Motor neuron (in vitro differentiated cells): ENCODE data around the gene VPS8. TPM values are rescaled to one million over a fixed set of nuclear protein-coding genes. Genes with fewer than 3 reads are reported as not detected.

Experiments
- ATAC-seq, 8 experiments: fragments of 200-7000 bp; cut with Tn5 transposase; replicated peaks in 6 of 8; 2 replicates each; pipeline ENCODE4 v1.8.0; 2021; ENCODE audit warnings: mild to moderate bottlenecking in 8 of 8, moderate library complexity in 8 of 8
- H3K27ac ChIP-seq, 2 donors: fragments of 250-450 bp; sonication (Bioruptor Pico); 2 replicates each; pipeline ENCODE4 v1.9.0; 2021; ENCODE audit warnings: antibody characterized with exemption in 2 of 2, mild to moderate bottlenecking in 2 of 2, moderate library complexity in 1 of 2
- H3K4me1 ChIP-seq, 2 donors: fragments of 250-450 bp; sonication (Bioruptor Pico); replicated peaks in 1 of 2; 2 replicates each; pipeline ENCODE4 v1.6.1; 2021; ENCODE audit warnings: antibody characterized with exemption in 2 of 2, mild to moderate bottlenecking in 2 of 2, moderate library complexity in 1 of 2
- H3K4me3 ChIP-seq, 5 donors: fragments of 250-450 bp; sonication (Bioruptor Pico); 2 replicates each; pipeline ENCODE4 v1.9.0; 2021; ENCODE audit warnings: antibody characterized with exemption in 5 of 5, mild to moderate bottlenecking in 5 of 5, moderate library complexity in 4 of 5
- WGBS, 10 experiments: fragments of 450-650 bp; shearing (Covaris generic); methylation state at CpG; one replicate each; pipeline ENCODE4 v1.0.0; 2022; 5-methylcytosine and 5-hydroxymethylcytosine counted together
- in situ Hi-C, 9 experiments: fragments of 400-800 bp; cut with MboI; loops; one replicate each; pipeline ENCODE4 v1.15.0; 2021; ENCODE audit warnings: low sequenced_read_pairs in 9 of 9, low pct_unique_long_range_greater_than_20kb in 2 of 9; ENCODE audit not compliant: unreplicated experiment in 9 of 9
- total RNA-seq, 8 experiments: library from RNA; unstranded; fragments of 300-600 nt; gene quantifications; 2 replicates each; pipeline versions ENCODE4 v1.2.3 to v1.2.4, GENCODE V29; 2022

Gene VPS8
- total RNA-seq, 8 experiments from 2014 or later: 32.0 to 86.0 (median 56.7) TPM

GRCh38 chr3:184773283-184774186, 38.4 kb upstream of the VPS8 start:
- peak in 7 of 8 experiments; percentile 17 to 73 (median 66) for ATAC-seq
- whole genome bisulfite sequencing, 10 experiments: 7 to 100% (median 39%) methylated on average over 1 to 28 of the region's 43 CpGs; no CpG with 5 or more reads in 3 of the 10 experiments
- Histone ChIP-seq H3K27ac (peak overlapping the region; percentile 81 to 89), H3K4me1 (peaks cover 40 to 63% of the 10 kb centered on the region in 2 donors), H3K4me3 (peak overlapping the region in 3 of 5 donors; percentile 2 to 10 (median 8))
- in situ Hi-C loops: loop anchor here in 1 of 9 experiments (25.0 kb wide), 1 partner anchor 411 kb away; the partner anchor contains the start of genes CLCN2 and POLR2H

- Histone ChIP-seq H3K4me1 (peaks cover 34 to 52% of the 10 kb centered on the region in 2 donors), H3K27ac (no peak overlapping the region), H3K4me3 (no peak overlapping the region)
- 73 to 100% (median 100%) methylated on average over 1 to 2 of the region's 2 CpGs; no CpG with 5 or more reads in 5 of the 10 experiments for WGBS, 10 experiments
- no peak for ATAC-seq
- in situ Hi-C loops: loop anchor here in 4 of 9 experiments (25.0 kb wide), 1 partner anchor 415 kb away; the partner anchor contains the start of genes CLCN2 (in 4 of the 4) and POLR2H (in 4 of the 4)
Observed at GRCh38 chr3:184776916-184777315, 35.0 kb upstream of the VPS8 start.

GRCh38 chr3:184777566-184778356, 34.2 kb upstream of the VPS8 start:
- peak; percentile 66 to 94 (median 80) for ATAC-seq
- in situ Hi-C loops: loop anchor here in 4 of 9 experiments (25.0 kb wide), 1 partner anchor 415 kb away; the partner anchor contains the start of genes CLCN2 (in 4 of the 4) and POLR2H (in 4 of the 4)
- no peak overlapping the region for H3K4me3 ChIP-seq
- H3K4me1 ChIP-seq: peaks cover 29 to 44% of the 10 kb centered on the region in 2 donors
- H3K27ac ChIP-seq: no peak overlapping the region
- 0 to 44% (median 0%) methylated on average over 1 to 8 of the region's 11 CpGs; no CpG with 5 or more reads in 1 of the 10 experiments for WGBS, 10 experiments

GRCh38 chr3:184778426-184779332, 33.3 kb upstream of the VPS8 start:
- in situ Hi-C loops: loop anchor here in 4 of 9 experiments (25.0 kb wide), 1 partner anchor 416 kb away; the partner anchor contains the start of genes CLCN2 (in 4 of the 4) and POLR2H (in 4 of the 4)
- Histone ChIP-seq H3K4me1 (peaks cover 20 to 34% of the 10 kb centered on the region in 2 donors), H3K27ac (no peak overlapping the region), H3K4me3 (no peak overlapping the region)
- WGBS, 10 experiments: 0 to 88% (median 50%) methylated on average over 1 to 10 of the region's 26 CpGs; no CpG with 5 or more reads in 2 of the 10 experiments
- peak in 6 of 8 experiments; percentile 6 to 26 (median 19) for ATAC-seq

GRCh38 chr3:184780981-184781515, 30.9 kb upstream of the VPS8 start:
- 40 to 94% (median 70%) methylated on average over 1 to 3 of the region's 6 CpGs; no CpG with 5 or more reads in 5 of the 10 experiments for WGBS, 10 experiments

GRCh38 chr3:184781801-184782200, 30.2 kb upstream of the VPS8 start:
- 17 to 93% (median 69%) methylated on average over 1 to 4 of the region's 4 CpGs; no CpG with 5 or more reads in 2 of the 10 experiments for WGBS, 10 experiments
- in situ Hi-C loops: loop anchor here in 4 of 9 experiments (25.0 kb wide), 1 partner anchor 420 kb away; the partner anchor contains the start of genes CLCN2 (in 4 of the 4) and POLR2H (in 4 of the 4)

More at GRCh38 chr3:184780981-184781515, 30.9 kb upstream of the VPS8 start:
- Histone ChIP-seq H3K4me3 (no peak overlapping the region), H3K27ac (no peak overlapping the region), H3K4me1 (peaks cover 30 to 48% of the 10 kb centered on the region in 2 donors)
- ATAC-seq: no peak
- in situ Hi-C loops: loop anchor here in 4 of 9 experiments (25.0 kb wide), 1 partner anchor 419 kb away; the partner anchor contains the start of genes CLCN2 (in 4 of the 4) and POLR2H (in 4 of the 4)

GRCh38 chr3:184783319-184783718, 28.6 kb upstream of the VPS8 start:
- WGBS, 10 experiments: 83 to 100% (median 95%) methylated on average over 1 to 7 of the region's 7 CpGs; no CpG with 5 or more reads in 3 of the 10 experiments
- no peak for ATAC-seq
- Histone ChIP-seq H3K27ac (no peak overlapping the region), H3K4me1 (peaks cover 26 to 38% of the 10 kb centered on the region in 2 donors), H3K4me3 (no peak overlapping the region)
- in situ Hi-C loops: loop anchor here in 4 of 9 experiments (25.0 kb wide), 1 partner anchor 421 kb away; the partner anchor contains the start of genes CLCN2 (in 4 of the 4) and POLR2H (in 4 of the 4)

More at GRCh38 chr3:184781801-184782200, 30.2 kb upstream of the VPS8 start:
- no peak overlapping the region for H3K4me3 ChIP-seq
- peaks cover 33 to 52% of the 10 kb centered on the region in 2 donors for H3K4me1 ChIP-seq
- ATAC-seq: no peak
- H3K27ac ChIP-seq: no peak overlapping the region

GRCh38 chr3:184784731-184785500, 27.1 kb upstream of the VPS8 start:
- peaks cover 24 to 32% of the 10 kb centered on the region in 2 donors for H3K4me1 ChIP-seq
- in situ Hi-C loops: loop anchor here in 4 of 9 experiments (25.0 kb wide), 1 partner anchor 423 kb away; the partner anchor contains the start of genes CLCN2 (in 4 of the 4) and POLR2H (in 4 of the 4)
- no peak overlapping the region for H3K4me3 ChIP-seq
- WGBS, 10 experiments: 47 to 93% (median 57%) methylated on average over 1 to 12 of the region's 13 CpGs
- H3K27ac ChIP-seq: no peak overlapping the region
- peak in 1 of 8 experiments; percentile 39 for ATAC-seq

GRCh38 chr3:184785890-184786279, 26.1 kb upstream of the VPS8 start:
- H3K4me1 ChIP-seq: peaks cover 18 to 27% of the 10 kb centered on the region in 2 donors
- WGBS, 10 experiments: 0 to 100% (median 69%) methylated on average over 1 to 11 of the region's 12 CpGs
- in situ Hi-C loops: loop anchor here in 4 of 9 experiments (25.0 kb wide), 1 partner anchor 424 kb away; the partner anchor contains the start of genes CLCN2 (in 4 of the 4) and POLR2H (in 4 of the 4)
- H3K27ac ChIP-seq: no peak overlapping the region
- no peak overlapping the region for H3K4me3 ChIP-seq
- ATAC-seq: peak in 7 of 8 experiments; percentile 18 to 69 (median 52)

- ATAC-seq: peak in 6 of 8 experiments; percentile 14 to 83 (median 42)
- Histone ChIP-seq H3K27ac (no peak overlapping the region), H3K4me3 (no peak overlapping the region), H3K4me1 (peaks cover 23 to 33% of the 10 kb centered on the region in 2 donors)
- 0 to 70% (median 37%) methylated on average over 1 to 7 of the region's 10 CpGs; no CpG with 5 or more reads in 2 of the 10 experiments for WGBS, 10 experiments
- in situ Hi-C loops: loop anchor here in 4 of 9 experiments (25.0 kb wide), 1 partner anchor 424 kb away; the partner anchor contains the start of genes CLCN2 (in 4 of the 4) and POLR2H (in 4 of the 4)
Observed at GRCh38 chr3:184786280-184786941, 25.6 kb upstream of the VPS8 start.
